OCI-LY3 (cell line): ENCODE data around the gene SALL3.

Source experiments
- H2AFZ ChIP-seq: fragments of 200-600, 300-600 bp; shearing (Covaris generic); 2 replicates; pipeline ENCODE4 v1.6.0; 2014; ENCODE audit warnings: antibody characterized with exemption, low read depth, low read length
- H3K27ac ChIP-seq: fragments of 200-600, 300-600 bp; sonication (generic); 2 replicates; pipeline ENCODE4 v1.5.1; 2014; ENCODE audit warnings: mild to moderate bottlenecking, low read length, moderate library complexity, mixed read lengths
- H3K27me3 ChIP-seq: fragments of 200-600, 300-600 bp; sonication (generic); 2 replicates; pipeline ENCODE4 v1.6.1; 2014; ENCODE audit warnings: low read depth, low read length, mixed read lengths
- H3K36me3 ChIP-seq: fragments of 200-600, 300-600 bp; sonication (generic); replicated peaks from 2 replicates; pipeline ENCODE3; 2014; ENCODE audit warnings: low read depth, low read length, mixed read lengths
- H3K4me1 ChIP-seq: fragments of 300-600, 200-600 bp; sonication (generic); 2 replicates; pipeline ENCODE4 v1.6.1; 2014; ENCODE audit warnings: low read length, mixed read lengths
- H3K4me2 ChIP-seq: fragments of 200-600, 300-600 bp; sonication (generic); 2 replicates; pipeline ENCODE4 v1.6.1; 2014; ENCODE audit warnings: low read length, mixed read lengths
- H3K4me3 ChIP-seq: fragments of 300-600, 200-600 bp; sonication (generic); 2 replicates; pipeline ENCODE4 v1.5.1; 2014; ENCODE audit warnings: antibody characterized with exemption, mild to moderate bottlenecking, low read length, moderate library complexity
- H3K79me2 ChIP-seq: fragments of 300-600, 200-600 bp; shearing (Covaris generic); 2 replicates; pipeline ENCODE4 v1.6.1; 2014; ENCODE audit warnings: mild to moderate bottlenecking, low read length, mixed read lengths
- H3K9ac ChIP-seq: fragments of 300-600, 200-600 bp; shearing (Covaris generic); 2 replicates; pipeline ENCODE4 v1.6.0; 2014; ENCODE audit warnings: mild to moderate bottlenecking, low read length, moderate library complexity
- H3K9me3 ChIP-seq: fragments of 200-600, 300-600 bp; shearing (Covaris generic); 2 replicates; pipeline ENCODE4 v1.6.1; 2014; ENCODE audit warnings: low read length, mixed read lengths; ENCODE audit not compliant: insufficient read depth
- H4K20me1 ChIP-seq: fragments of 200-600, 300-600 bp; sonication (generic); 2 replicates; pipeline ENCODE4 v1.6.1; 2016; ENCODE audit warnings: low read length, mixed read lengths; ENCODE audit not compliant: insufficient read depth
- CTCF ChIP-seq: fragments of 200-600, 300-600 bp; sonication (generic); IDR thresholded peaks from 2 replicates; pipeline ENCODE4 v1.5.1; 2014; ENCODE audit warnings: antibody characterized with exemption, low read length, low read depth
- EZH2phosphoT487 ChIP-seq: fragments of 200-600 bp; shearing (Covaris generic); IDR thresholded peaks from 2 replicates; pipeline ENCODE4 v1.6.1; 2018; ENCODE audit warnings: antibody characterized with exemption, mixed run types, low read depth

Gene SALL3

GRCh38 chr18:78971511-78972245 is 7.9 kb upstream of the SALL3 start:
- H3K27ac ChIP-seq = no peak overlapping the region
- H3K9ac ChIP-seq = no peak overlapping the region
- H4K20me1 ChIP-seq = no peaks in the 10 kb centered on the region
- H3K4me3 ChIP-seq = no peak overlapping the region
- peaks cover 5% of the 10 kb centered on the region; the same call in 1 of the 2 replicates for H3K9me3 ChIP-seq
- no peak for TF ChIP-seq EZH2phosphoT487
- no peak for TF ChIP-seq CTCF
- H3K27me3 ChIP-seq = no peaks in the 10 kb centered on the region
- no peak overlapping the region for H3K4me2 ChIP-seq
- H3K79me2 ChIP-seq = no peaks in the 10 kb centered on the region
- H3K4me1 ChIP-seq = no peaks in the 10 kb centered on the region
- no peak overlapping the region for H2AFZ ChIP-seq
- H3K36me3 ChIP-seq = no peaks in the 10 kb centered on the region

GRCh38 chr18:78972385-78972918 is 7.2 kb upstream of the SALL3 start:
- TF ChIP-seq EZH2phosphoT487 (no peak), CTCF (no peak)
- H3K79me2 ChIP-seq = no peaks in the 10 kb centered on the region
- no peaks in the 10 kb centered on the region for H3K36me3 ChIP-seq
- H3K9ac ChIP-seq = no peak overlapping the region
- no peak overlapping the region for H2AFZ ChIP-seq
- no peaks in the 10 kb centered on the region for H4K20me1 ChIP-seq
- no peak overlapping the region for H3K27ac ChIP-seq
- H3K4me3 ChIP-seq = no peak overlapping the region
- H3K9me3 ChIP-seq = peaks cover 5% of the 10 kb centered on the region; the same call in 1 of the 2 replicates
- H3K4me2 ChIP-seq = no peak overlapping the region
- no peaks in the 10 kb centered on the region for H3K27me3 ChIP-seq
- no peaks in the 10 kb centered on the region for H3K4me1 ChIP-seq

DNA sequence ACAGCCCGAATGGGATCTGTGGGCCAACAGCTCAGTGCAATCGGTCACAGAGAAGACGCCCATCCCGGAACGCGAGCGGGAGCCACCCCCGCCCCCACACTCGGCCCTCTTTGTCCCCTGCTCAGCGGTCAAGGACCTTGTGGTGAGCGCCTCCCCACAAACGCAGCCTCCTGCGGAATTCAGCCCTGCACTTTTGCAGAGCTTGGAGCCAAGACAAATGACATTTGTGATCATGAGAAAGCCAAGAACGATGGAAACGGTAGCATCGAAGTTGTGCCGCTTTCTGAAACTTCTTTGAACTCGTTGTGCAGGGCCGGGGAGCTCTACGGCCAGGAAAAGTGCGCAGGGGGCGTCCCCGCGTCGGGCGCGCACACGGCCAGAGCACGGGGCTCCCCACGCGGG is 6.7 kb upstream of the SALL3 start:
- Histone ChIP-seq H3K9ac (no peak overlapping the region), H3K36me3 (no peaks in the 10 kb centered on the region), H3K27me3 (no peaks in the 10 kb centered on the region), H3K4me3 (no peak overlapping the region), H3K4me2 (no peak overlapping the region), H4K20me1 (no peaks in the 10 kb centered on the region), H3K79me2 (no peaks in the 10 kb centered on the region), H2AFZ (no peak overlapping the region), H3K4me1 (no peaks in the 10 kb centered on the region), H3K27ac (no peak overlapping the region), H3K9me3 (peaks cover 6% of the 10 kb centered on the region; the same call in 1 of the 2 replicates)
- TF ChIP-seq EZH2phosphoT487 (no peak), CTCF (no peak)

DNA sequence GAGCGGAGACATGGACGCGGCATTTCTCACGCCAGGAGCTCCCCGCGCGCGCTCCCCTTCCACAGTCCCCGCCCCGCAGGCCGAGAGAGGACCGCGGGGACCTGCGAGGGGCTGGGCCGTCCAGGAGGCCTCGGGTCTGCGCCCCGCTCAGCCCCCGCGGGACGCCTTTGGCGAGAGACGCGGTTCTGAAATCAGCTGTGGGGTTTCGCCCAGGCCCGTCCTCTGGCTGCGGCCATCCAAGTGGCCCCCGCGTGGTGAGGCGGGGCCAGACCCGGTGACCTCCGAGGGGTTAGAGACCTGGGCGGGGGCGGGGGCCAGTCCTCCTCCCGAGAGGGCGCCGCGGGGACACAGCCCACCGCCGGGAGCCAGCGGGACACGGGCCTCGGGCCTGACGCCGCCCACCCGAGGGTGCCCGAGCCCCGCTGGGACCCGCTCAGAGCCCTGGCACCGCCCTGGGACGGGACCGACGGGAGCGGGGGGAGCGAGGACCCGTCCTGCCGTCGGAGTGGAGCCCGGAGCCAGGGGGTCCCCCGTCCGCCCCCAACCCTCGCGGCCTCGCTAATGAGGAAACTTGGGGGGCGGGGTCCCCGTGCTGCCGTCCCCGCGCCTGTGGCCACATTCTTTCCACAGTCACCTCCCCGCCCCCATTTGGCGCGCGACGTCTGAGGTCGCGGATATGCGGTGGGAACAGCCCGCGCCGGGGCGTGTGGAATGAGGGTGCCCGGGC is 6.1 kb upstream of the SALL3 start:
- H3K9me3 ChIP-seq = peaks cover 10% of the 10 kb centered on the region; the same call in 1 of the 2 replicates
- H3K27me3 ChIP-seq = no peaks in the 10 kb centered on the region
- H3K9ac ChIP-seq = no peak overlapping the region
- H3K4me1 ChIP-seq = no peaks in the 10 kb centered on the region
- no peaks in the 10 kb centered on the region for H4K20me1 ChIP-seq
- H3K79me2 ChIP-seq = no peaks in the 10 kb centered on the region
- H2AFZ ChIP-seq = no peak overlapping the region
- TF ChIP-seq EZH2phosphoT487 (no peak), CTCF (no peak)
- H3K27ac ChIP-seq = no peak overlapping the region
- no peak overlapping the region for H3K4me2 ChIP-seq
- H3K36me3 ChIP-seq = no peaks in the 10 kb centered on the region
- no peak overlapping the region for H3K4me3 ChIP-seq
